B cell (primary cell): Measurements from ENCODE around the gene HHEX.

Experiments
- EZH2 ChIP-seq: IDR thresholded peaks from 2 replicates; pipeline ENCODE4 v1.6.1; 2012; ENCODE audit warnings: borderline replicate concordance, low read depth, mild to moderate bottlenecking, moderate library complexity, low read length; ENCODE audit not compliant: insufficient read depth, poor library complexity, severe bottlenecking
- TF ChIP-seq, protein P1 (sequence below): fragments of 200-600 bp; IDR thresholded peaks from one replicate; pipeline ENCODE4 v1.8.0; 2022; ENCODE audit warnings: antibody characterized with exemption, mild to moderate bottlenecking

DNA sequence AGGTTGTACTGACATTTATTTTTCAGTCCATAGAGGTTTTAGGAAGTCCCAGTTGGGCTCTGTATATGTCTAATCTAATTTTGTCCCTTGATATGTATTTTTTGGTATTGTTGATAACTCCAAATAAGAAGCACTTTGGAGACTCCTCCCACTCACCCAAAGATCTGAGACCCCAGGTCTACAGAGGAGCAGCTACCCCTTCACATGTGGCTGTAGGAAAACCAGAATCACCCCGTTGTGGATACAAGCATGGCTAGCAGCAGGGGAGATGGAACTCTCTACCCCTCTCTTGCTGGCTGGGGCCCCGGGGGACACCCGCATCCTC is 9.4 kb downstream of the HHEX start:
- TF ChIP-seq, protein P1, sequence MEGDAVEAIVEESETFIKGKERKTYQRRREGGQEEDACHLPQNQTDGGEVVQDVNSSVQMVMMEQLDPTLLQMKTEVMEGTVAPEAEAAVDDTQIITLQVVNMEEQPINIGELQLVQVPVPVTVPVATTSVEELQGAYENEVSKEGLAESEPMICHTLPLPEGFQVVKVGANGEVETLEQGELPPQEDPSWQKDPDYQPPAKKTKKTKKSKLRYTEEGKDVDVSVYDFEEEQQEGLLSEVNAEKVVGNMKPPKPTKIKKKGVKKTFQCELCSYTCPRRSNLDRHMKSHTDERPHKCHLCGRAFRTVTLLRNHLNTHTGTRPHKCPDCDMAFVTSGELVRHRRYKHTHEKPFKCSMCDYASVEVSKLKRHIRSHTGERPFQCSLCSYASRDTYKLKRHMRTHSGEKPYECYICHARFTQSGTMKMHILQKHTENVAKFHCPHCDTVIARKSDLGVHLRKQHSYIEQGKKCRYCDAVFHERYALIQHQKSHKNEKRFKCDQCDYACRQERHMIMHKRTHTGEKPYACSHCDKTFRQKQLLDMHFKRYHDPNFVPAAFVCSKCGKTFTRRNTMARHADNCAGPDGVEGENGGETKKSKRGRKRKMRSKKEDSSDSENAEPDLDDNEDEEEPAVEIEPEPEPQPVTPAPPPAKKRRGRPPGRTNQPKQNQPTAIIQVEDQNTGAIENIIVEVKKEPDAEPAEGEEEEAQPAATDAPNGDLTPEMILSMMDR: no peak
- TF ChIP-seq EZH2: no peak
